Vagina (tissue), 2 donors: ENCODE data around the gene ZNF516. TPM values are rescaled to one million over a fixed set of nuclear protein-coding genes. Genes with fewer than 3 reads are reported as not detected.
A peak's percentile ranks its signal among the peaks of the same experiment; 100 is the strongest.

Experiments
- DNase-seq, 2 donors: peaks; one replicate each; pipeline ENCODE4 v3.0.0-alpha.2; 2017; ENCODE audit errors: extremely low spot score in 2 of 2
- H3K27ac ChIP-seq: fragments of 200-600 bp; sonication (generic); one replicate; pipeline ENCODE4 v1.5.1; 2019
- H3K27me3 ChIP-seq: fragments of 200-600 bp; sonication (generic); one replicate; pipeline ENCODE4 v1.5.1; 2019
- H3K36me3 ChIP-seq, 2 donors: fragments of 200-600 bp; sonication (generic); one replicate each; pipeline ENCODE4 v1.5.1; 2017 to 2019
- H3K4me1 ChIP-seq: fragments of 200-600 bp; sonication (generic); one replicate; pipeline ENCODE4 v1.5.1; 2019
- H3K4me3 ChIP-seq, 2 donors: fragments of 200-600 bp; sonication (generic); 1 replicate in 1 of 2; 2 replicates in 1 of 2; pipeline ENCODE4 v1.5.1; 2016 to 2019
- H3K9me3 ChIP-seq: fragments of 200-600 bp; sonication (generic); one replicate; pipeline ENCODE4 v1.5.1; 2019
- POLR2A ChIP-seq, 2 donors: fragments of 450-650 bp; IDR thresholded peaks; one replicate each; pipeline ENCODE4 v1.6.1; 2017; ENCODE audit warnings: antibody characterized with exemption in 2 of 2, mild to moderate bottlenecking in 2 of 2, moderate library complexity in 2 of 2
- POLR2AphosphoS5 ChIP-seq, 2 donors: sonication (generic); formaldehyde crosslinking; IDR thresholded peaks; one replicate each; pipeline ENCODE4 v1.9.0; 2017; ENCODE audit warnings: antibody characterized with exemption in 2 of 2, mild to moderate bottlenecking in 2 of 2, low read depth in 1 of 2; ENCODE audit not compliant: insufficient read depth in 1 of 2
- intact Hi-C: fragments of 100-400 bp; cut with DNase I; formaldehyde crosslinking; loops from one replicate; pipeline ENCODE4 v1.15.1; 2023
- total RNA-seq: library from RNA; depleted of rRNA; stranded (reverse); fragments of >200 nt; gene quantifications from one replicate; pipeline ENCODE4 v1.2.3, GENCODE V29; 2016
- TF ChIP-seq, protein P1 (sequence below), 3 experiments: fragments of 450-650 bp in 2 of 3; fragments of 200-600 bp in 1 of 3; sonication (generic) in 1 of 3; IDR thresholded peaks; one replicate each; pipeline ENCODE4 v1.5.1; 2017 to 2019; ENCODE audit warnings: antibody characterized with exemption in 3 of 3, mild to moderate bottlenecking in 2 of 3, moderate library complexity in 2 of 3

The ZNF516 gene
- total RNA-seq, 1 donor from 2014 or later = 46.4 TPM

DNA sequence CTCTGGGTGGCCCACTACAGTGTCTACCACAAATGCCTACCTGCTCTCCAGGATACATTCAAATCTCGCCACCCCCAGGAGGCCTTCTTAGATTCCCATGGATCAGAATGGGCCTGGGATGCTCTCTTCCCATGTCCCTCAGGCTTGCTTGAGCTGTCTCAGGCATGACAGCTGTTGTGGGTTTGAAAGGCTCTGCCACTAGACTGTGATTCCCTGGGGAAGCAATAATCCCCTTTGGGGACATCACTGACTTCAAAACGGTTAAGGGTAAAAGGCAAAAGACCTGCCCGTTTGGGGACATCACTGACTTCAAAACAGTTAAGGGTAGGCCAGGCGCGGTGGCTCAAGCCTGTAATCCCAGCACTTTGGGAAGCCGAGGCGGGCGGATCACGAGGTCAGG is 35.8 kb upstream of the ZNF516 start:
- Histone ChIP-seq H3K4me1 (peaks cover 20% of the 10 kb centered on the region), H3K9me3 (no peaks in the 10 kb centered on the region), H3K27ac (no peak overlapping the region), H3K27me3 (no peaks in the 10 kb centered on the region), H3K4me3 (no peak overlapping the region), H3K36me3 (no peaks in the 10 kb centered on the region)
- DNase-seq = no peak
- intact Hi-C loops = no loop called here
- no peak for TF ChIP-seq POLR2A (IDR thresholded peaks at IDR 0.05)

DNA sequence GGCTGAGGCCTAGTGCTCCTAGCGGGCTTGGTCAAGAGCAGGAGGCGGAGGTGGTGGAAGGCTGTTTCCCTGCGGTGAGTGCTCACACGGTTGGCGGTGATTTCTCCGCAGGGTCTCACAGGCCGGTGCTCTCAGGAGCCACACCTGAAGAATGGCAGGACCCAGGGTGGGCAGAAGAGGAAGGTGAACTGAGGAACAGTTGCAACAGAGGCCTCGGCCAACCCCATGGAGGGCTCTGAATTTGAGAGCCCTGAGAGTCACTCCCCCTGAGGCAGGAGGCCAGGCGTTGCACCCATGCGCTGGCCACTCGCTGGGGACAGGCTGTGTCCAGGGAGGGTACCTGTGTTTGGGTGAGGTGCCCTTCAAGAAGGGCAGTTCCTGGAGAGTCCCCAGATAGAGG is 35.3 kb upstream of the ZNF516 start:
- intact Hi-C loops = no loop called here
- H3K4me1 ChIP-seq = peaks cover 20% of the 10 kb centered on the region
- H3K4me3 ChIP-seq = no peak overlapping the region
- H3K9me3 ChIP-seq = no peaks in the 10 kb centered on the region
- H3K27me3 ChIP-seq = no peaks in the 10 kb centered on the region
- no peak overlapping the region for H3K27ac ChIP-seq
- no peak for TF ChIP-seq POLR2A (IDR thresholded peaks at IDR 0.05)
- TF ChIP-seq POLR2AphosphoS5 (IDR thresholded peaks at IDR 0.05; ENCODE audit: insufficient read depth in 1 of 2, low read depth in 1 of 2) = no peak
- TF ChIP-seq, protein P1, sequence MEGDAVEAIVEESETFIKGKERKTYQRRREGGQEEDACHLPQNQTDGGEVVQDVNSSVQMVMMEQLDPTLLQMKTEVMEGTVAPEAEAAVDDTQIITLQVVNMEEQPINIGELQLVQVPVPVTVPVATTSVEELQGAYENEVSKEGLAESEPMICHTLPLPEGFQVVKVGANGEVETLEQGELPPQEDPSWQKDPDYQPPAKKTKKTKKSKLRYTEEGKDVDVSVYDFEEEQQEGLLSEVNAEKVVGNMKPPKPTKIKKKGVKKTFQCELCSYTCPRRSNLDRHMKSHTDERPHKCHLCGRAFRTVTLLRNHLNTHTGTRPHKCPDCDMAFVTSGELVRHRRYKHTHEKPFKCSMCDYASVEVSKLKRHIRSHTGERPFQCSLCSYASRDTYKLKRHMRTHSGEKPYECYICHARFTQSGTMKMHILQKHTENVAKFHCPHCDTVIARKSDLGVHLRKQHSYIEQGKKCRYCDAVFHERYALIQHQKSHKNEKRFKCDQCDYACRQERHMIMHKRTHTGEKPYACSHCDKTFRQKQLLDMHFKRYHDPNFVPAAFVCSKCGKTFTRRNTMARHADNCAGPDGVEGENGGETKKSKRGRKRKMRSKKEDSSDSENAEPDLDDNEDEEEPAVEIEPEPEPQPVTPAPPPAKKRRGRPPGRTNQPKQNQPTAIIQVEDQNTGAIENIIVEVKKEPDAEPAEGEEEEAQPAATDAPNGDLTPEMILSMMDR (IDR thresholded peaks at IDR 0.05) = no peak
- DNase-seq = no peak
- H3K36me3 ChIP-seq = no peaks in the 10 kb centered on the region

DNA sequence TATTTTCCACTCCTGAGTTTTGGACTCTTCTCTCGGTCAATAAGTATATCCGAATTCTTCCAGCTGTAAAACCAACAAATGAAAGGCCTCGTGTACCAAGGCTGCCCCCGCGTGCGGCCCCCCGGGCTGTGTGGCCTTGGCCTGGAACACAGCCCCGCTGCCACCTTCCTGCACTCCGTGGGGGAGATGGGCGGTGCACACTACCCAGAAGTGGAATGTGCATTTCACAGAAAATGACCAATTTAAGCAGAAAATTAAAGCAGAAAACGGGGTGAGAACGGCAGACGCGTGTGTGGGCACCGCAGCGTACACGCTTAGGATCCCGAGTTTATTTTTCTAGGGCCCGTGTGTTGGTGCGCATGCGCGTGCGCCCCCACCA is 34.4 kb upstream of the ZNF516 start:
- H3K27ac ChIP-seq = peak overlapping the region; percentile 95
- no peaks in the 10 kb centered on the region for H3K27me3 ChIP-seq
- peak overlapping the region; percentile 42 to 57 for H3K4me3 ChIP-seq
- DNase-seq = no peak
- no peaks in the 10 kb centered on the region for H3K9me3 ChIP-seq
- intact Hi-C loops = no loop called here
- H3K4me1 ChIP-seq = peaks cover 20% of the 10 kb centered on the region
- H3K36me3 ChIP-seq = no peaks in the 10 kb centered on the region
- TF ChIP-seq POLR2A (IDR thresholded peaks at IDR 0.05) (no peak), POLR2AphosphoS5 (IDR thresholded peaks at IDR 0.05; ENCODE audit: insufficient read depth in 1 of 2, low read depth in 1 of 2) (no peak)
- TF ChIP-seq, protein P1 (IDR thresholded peaks at IDR 0.05) = no peak

DNA sequence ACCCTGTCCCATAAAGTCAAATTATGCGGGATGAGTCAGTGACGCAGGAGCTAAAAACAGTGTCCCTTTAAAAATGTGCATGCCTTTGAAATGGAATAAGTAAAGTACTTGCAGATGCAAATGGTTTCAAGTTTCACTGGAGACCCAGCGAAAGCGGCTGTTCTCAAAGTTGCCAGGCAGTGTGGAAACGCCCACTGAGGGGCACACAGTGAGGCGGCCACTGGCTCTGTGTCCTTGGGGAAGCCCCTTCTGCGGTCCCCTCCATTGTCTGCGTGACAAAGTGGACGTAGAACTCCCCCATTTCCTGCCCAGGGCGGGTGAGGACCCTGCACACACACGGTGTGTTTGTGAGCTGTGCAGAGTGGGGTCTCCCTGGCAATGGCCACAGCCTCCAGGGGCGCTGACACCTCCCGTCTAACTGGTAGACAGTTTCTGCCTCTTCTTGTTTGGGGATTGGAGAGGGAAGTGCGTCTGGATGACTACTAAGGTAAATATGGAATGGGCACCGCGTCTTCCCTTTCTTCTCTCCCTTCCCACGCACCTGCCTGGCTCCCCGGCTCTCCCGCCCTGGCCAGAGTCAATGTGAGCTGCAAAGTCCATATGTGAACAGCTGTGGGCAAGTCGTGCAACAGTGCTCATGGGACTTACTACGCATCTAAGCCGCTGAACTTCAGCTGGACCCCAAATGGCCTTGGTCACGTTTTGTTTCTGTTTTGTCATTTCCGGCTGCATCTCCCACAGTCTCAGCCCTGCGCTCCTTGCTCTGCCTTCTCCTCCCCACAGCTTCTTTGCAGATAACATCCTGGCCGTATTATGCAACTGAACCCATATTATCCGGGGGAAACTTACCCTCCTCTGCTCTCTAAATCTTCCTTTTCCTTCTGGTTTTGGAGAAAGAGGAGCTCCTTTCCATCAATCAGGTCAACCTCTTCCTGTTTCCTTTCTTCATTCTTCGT is 33.7 kb upstream of the ZNF516 start:
- intact Hi-C loops = no loop called here
- Histone ChIP-seq H3K9me3 (no peaks in the 10 kb centered on the region), H3K4me3 (peak overlapping the region; percentile 42 to 57), H3K36me3 (no peaks in the 10 kb centered on the region), H3K27me3 (no peaks in the 10 kb centered on the region), H3K27ac (peak overlapping the region; percentile 95), H3K4me1 (peaks cover 20% of the 10 kb centered on the region)
- TF ChIP-seq, protein P1 (IDR thresholded peaks at IDR 0.05) = no peak
- TF ChIP-seq POLR2AphosphoS5 (IDR thresholded peaks at IDR 0.05; ENCODE audit: insufficient read depth in 1 of 2, low read depth in 1 of 2) = peak; percentile 15 to 84
- DNase-seq = peak in 1 of 2 donors; percentile 89

DNA sequence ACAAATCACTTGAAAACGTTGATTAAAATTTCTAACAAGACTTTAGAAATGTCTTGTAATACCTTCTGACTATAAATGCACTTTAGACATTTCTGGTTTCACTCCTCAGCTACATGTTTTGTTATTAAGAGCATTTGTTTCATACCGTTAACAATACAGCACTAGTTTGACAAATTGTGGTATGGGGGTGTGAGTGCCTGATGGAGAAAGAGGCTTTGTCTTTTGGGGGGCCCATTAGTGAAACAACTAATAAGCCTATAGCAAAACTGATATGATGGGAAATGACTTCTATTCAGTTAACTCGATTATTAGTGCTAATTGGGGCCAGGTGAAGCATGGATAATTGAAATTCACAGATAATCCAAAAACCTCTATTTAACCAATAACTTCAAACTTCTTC is 30.9 kb upstream of the ZNF516 start:
- Histone ChIP-seq H3K4me3 (peak overlapping the region in 1 of 2 donors; percentile 44), H3K4me1 (peaks cover 20% of the 10 kb centered on the region), H3K27ac (peak overlapping the region; percentile 91), H3K9me3 (no peaks in the 10 kb centered on the region), H3K36me3 (no peaks in the 10 kb centered on the region), H3K27me3 (no peaks in the 10 kb centered on the region)
- TF ChIP-seq POLR2A (IDR thresholded peaks at IDR 0.05) (no peak), POLR2AphosphoS5 (IDR thresholded peaks at IDR 0.05; ENCODE audit: insufficient read depth in 1 of 2, low read depth in 1 of 2) (no peak)
- TF ChIP-seq, protein P1 (IDR thresholded peaks at IDR 0.05) = no peak
- DNase-seq = no peak
- intact Hi-C loops = no loop called here
